ENCODE measurements around the gene TGM1.

The TGM1 gene

DNA sequence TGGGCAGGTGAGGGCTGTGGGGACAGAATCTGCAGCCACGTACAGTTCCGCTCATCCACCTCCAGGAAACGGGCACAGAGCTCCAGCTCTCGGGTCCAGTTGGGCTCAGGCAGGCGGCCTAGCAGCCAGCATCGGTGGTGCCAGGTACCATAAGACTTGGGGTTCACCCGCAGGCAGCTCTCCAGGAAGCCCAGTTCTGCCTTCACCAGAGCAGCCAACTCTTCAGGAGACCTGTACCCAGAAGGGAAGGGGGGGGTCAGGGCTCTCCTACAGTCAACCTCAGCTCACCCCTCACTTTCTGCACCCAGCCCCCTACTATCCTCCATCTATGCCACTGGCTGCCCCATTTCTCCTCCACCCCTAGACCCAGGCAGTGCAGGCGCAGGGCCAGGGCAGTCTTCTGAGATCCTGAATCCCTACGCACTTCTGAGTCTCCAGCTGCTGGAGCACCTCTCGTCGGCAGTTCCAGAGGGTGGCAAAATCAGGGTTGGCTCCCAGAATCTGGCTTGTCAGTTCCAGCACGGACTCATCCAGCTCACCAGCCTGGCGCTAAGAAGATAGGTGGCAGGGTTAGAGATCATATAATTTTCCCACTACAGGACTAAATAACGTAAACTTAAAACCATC lies 7.0 kb upstream of the TGM1 start:
- no peak for DNase-seq

GRCh38 chr14:24269368-24269767 lies 6.4 kb upstream of the TGM1 start:
- no peak for DNase-seq

- no peak for DNase-seq
These were observed 5.2 kb upstream of the TGM1 start for GRCh38 chr14:24268225-24268624.

DNA sequence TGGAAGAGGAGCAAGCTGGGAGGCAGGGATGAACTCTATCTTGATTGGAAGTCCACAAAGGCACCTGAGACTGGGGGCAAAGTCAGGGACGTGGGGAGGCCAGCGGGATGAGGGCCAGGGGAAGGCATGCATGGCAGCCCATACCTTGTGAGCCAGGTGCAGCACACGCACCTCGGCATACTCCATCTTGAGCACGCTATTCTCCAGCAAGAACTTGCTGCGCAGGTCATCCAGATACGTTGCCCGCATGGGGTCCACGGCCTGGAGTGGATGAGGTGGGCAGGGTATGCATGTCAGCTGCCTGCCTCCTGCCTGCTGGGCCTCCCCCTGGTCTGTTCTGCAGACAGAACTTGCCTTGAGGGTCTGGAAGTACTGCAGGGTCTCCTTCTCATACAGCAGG lies 4.5 kb upstream of the TGM1 start:
- DNase-seq = no peak

DNA sequence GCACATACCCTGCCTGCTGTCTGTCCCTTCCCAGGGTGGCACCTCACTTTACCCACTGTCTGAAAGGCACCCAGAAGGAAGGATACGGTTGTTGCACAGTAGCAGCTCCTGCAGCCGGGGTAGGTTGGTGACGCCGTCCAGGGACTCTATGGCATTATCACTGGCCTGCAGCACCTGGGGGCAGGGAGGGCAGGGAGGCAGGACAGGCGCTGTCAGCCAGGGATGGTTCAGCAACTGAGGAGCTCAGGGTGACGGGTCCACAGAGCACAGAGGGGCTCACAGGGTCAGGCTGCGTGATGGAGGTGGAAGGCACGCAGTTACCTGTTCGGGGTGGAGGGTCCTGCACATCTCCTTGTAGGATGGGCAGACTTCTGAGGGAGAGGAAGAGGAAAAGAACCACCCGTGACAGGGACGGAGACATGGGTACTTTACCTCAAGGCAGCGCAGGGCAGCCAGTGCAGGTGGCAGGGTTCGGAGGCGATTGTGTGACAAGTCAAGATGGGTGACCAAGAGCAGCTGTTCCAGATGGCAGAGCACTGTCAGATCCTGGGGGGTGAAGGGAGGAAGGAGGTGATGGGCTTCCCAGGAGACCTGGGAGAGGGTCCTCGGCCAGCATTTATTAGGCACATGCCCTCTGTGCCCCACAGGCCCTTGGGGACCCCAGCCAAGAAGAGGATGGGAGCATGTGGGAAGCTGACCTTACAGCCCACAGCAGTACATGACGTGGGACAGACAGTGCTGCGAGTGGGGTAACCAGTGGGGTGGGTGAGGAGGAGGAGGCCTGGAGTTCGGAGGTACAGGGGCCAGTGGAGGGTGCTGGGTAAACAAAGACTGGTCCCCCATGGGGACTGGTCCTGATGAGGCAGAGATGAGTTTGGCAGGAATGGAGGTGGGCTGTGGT lies 3.6 kb upstream of the TGM1 start:
- no peak for DNase-seq

DNA sequence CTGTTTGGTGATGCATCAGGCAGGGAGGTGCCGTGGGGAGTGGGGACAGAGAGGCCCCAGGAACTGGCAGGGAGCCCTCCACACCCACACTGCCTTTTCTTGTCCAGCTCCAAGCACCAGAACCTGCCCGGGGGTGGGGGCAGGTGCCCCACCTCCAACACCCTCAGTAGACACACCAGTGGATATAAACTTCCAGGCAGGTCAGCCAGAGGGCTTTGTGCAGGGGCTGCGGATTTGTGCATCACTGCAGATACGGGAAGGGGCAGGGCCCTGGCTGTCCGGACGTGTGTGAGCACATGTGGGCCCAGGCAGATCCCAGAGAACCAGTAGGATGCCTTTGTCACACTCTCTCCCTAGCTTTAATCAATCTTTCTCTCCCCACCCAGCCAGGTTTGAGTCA lies 1.3 kb upstream of the TGM1 start:
- DNase-seq = no peak

DNA sequence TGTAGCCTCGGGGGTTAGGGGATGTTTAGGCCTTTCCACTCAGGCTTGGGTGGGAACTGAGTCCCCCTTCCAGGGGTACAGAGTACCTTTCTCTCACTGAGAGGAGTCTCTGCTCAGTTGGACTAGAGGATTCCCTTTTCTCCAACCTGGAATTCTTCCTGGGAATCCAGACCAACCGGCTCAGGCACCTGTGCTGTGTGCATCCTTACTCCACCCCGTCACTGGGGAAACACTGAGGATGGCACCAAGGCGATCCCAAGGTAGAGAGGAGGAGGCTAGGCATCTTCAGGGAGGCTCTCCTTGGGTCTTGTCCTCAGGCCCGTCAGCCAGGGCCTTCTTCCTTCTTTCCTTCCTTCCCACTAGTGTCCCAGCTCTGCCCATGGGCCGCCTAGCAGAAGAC lies 871 bp upstream of the TGM1 start:
- DNase-seq = no peak

- no peak for DNase-seq
These were observed 1.0 kb downstream of the TGM1 start for GRCh38 chr14:24261969-24262327.

GRCh38 chr14:24261256-24261968 lies 1.6 kb downstream of the TGM1 start:
- no peak for DNase-seq

DNA sequence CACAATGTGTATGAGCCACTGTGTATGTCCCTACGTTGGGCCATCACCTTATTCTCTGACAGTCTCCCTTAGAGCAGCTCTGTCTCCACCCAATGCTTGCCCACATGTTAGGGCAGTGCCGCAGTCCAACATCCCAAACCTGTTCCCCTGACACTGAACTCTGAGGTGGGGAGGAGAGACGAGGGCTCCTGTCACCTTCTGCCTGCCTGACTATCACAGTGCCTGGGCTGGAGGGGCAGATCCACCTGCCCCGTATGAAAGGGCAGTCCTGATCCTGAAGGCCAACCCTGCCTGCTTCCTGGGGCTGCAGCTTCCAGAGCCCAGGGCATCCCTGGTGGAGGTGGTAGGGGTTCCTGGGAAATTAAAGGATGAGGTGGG lies 2.2 kb downstream of the TGM1 start:
- DNase-seq = no peak

DNA sequence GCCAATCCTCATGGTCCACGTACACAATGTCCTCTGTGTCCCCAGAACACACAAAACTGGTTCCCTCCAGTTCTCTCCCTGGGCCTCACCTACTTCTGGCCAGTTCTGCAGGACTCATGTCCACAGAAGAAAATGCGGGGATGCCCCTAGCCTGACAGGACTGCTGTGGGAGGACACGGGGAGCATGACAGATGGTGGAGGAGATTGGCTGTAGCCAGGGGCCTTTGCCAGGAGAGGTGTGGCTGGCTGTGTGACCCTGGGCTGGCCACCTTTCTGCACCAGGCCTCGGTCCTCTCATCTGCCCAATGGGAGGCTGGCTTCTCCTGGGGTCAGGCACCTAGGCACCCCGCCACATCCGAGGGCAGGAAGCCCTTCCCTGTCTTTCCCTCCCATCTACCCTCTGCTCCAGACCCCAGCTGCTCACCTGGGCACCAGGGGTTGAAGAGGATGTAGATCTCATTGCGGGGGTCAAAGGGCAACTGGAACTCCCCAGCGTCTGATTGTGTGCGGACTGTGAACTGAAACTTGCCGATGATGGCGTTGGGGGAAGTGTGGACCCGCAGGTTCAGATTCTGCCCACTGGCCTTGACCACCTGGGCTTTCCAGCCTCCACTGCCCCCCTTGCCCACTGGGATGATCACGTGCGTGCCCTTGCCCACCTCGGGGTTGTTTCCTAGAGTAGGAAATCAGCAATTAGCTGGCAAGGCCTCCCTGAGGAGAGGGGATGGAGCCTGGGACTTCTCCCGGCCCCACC lies 2.8 kb downstream of the TGM1 start:
- DNase-seq = no peak

GRCh38 chr14:24259282-24260025 lies 3.5 kb downstream of the TGM1 start:
- no peak for DNase-seq

DNA sequence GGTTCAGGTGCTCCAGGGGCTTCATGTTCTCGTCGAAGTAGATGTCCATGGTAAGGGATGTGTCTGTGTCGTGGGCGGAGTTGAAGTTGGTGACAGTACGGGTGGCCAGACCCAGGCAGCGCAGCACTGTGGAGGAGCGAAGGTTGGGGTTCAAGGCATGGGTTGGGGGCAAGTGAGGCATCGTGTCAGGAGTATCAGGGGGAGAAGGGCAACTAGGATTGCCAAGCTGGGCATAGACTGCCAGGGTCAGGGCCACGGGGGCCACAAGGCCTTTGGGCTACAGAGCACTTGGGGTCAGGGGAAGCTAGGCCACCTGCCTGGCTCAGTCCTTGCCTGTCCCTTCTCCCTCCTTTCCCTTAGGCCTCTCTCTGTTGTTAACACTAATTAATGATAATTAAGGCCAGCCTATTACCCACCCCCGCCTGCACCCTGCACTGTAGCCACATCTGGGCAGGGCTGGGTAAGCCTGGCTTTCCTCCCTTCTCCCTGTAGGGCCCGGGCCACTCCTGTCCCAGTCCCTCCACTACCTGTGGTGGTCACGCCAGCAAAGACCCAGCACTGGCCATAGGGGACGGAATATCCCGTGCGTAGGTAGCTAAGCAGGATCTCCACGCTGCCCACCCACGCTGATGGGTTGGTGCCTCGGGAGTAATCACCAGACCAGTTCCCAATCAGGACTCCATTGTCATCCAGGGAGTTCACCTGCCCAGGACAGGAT lies 4.3 kb downstream of the TGM1 start:
- no peak for DNase-seq

- DNase-seq = no peak
These were observed 4.9 kb downstream of the TGM1 start for GRCh38 chr14:24258119-24258518.

DNA sequence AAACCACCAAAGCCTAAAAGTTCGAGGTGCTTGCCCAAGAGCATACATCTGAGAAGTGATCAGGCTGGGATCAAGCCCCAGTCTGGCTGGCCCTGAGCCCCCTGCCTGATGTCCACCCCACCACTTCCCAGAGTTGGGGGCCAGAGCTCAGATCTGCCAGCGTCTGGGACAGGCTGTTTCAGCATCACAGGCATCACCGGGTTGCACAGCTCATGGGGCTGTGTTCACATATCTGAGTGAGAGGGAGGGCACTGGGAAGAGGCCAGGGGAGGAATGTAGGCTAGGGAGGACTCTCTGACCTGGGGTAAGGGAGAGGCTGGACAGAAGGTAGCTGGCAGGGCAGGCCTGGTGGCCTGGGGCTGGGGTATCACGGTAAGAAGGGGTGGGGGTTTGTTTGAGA lies 6.0 kb downstream of the TGM1 start:
- no peak for DNase-seq

- no peak for DNase-seq
These were observed 6.9 kb downstream of the TGM1 start for GRCh38 chr14:24255931-24256711.

DNA sequence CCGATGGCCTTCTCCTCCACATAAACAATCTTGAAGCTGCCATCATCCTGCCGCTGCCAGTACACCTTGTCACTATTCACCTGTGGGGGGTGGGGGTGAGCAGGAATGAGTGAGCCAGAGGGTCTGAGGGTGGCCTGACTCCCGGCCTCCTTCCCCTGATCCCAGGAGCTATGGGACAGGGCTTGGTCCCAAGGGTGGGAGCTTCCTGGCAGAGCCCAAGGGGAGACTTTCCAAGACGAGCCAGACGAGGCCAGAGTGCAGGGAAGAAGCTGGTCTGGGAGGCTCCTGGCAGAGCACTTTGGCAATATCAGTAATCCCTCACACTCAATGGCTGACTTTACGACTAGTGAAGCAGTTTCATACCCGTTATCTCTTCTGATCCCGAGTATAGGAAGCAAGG lies 7.5 kb downstream of the TGM1 start:
- DNase-seq = no peak

DNA sequence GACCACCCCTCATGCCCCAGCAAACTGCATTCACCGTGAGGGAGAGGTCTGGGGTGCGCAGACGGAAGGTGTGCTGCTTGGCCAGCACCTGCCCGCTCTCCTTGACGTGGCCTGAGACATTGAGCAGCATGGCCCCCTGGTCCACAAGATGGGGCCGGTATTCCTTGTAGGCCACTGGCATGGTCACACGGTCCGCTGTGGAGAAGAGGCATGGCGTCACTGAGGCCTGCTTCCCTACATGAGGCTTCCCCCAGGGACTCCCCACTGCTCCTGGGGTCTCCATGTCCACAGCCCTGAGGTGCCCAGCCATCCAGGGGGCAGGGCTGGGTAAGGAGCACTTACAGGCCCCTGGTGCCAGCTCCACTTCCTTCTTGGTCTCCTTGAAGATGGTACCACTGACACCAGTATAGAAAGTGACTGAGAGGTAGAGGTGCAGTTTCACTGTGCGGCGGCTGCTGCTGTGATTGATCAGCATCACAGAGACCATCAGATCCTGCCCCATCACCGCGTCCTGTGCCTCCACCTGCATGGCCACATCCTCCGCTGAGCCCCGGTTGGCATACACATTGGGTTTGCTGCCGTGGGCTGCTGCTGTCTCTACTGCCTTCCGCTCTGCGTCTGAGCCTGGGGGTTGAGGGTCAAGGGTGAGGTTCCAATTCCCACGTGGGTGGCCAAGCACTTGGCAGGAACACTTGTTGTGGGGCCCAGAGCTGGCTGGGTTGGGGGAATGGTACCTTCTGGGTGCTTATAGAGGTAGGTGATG lies 8.2 kb downstream of the TGM1 start:
- DNase-seq = no peak

DNA sequence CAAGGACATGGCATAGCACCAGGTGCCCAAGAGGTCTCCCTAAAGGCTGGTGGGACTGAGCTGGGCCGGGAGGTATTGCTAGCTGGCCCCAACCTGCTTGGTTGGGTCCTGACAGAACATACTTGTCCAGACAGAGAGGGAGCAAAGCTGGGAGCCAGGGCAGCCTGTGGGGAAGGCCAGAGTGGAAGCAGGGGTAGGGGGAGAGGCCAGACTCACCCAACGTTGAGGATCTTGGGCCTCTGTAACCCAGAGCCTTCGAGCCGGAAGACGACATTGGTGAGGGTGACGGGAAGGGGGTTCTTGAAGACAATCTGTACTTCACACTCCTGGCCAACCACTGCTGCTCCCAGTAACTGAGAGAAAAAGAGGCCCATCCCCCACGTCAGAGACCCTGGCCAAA lies 9.0 kb downstream of the TGM1 start:
- no peak for DNase-seq
